H9 (cell line): ENCODE data around the gene BBS1. TPM values are rescaled to one million over a fixed set of nuclear protein-coding genes. Genes with fewer than 3 reads are reported as not detected.
A peak's percentile ranks its signal among the peaks of the same experiment; 100 is the strongest.

Experiments used
- DNase-seq: peaks from one replicate; pipeline ENCODE4 v3.0.0-alpha.2; 2017
- H2AFZ ChIP-seq: one replicate; pipeline ENCODE4 v1.6.1; 2013; ENCODE audit warnings: mild to moderate bottlenecking, low read length, control low read depth, moderate library complexity
- H2AK5ac ChIP-seq: 2 replicates; pipeline ENCODE4 v1.6.1; 2013; ENCODE audit warnings: low read length, control low read depth, mixed read lengths; ENCODE audit not compliant: insufficient read length
- H2BK120ac ChIP-seq: one replicate; pipeline ENCODE4 v1.6.1; 2013; ENCODE audit warnings: low read depth, mild to moderate bottlenecking, low read length, control low read depth, inconsistent platforms; ENCODE audit not compliant: poor library complexity, severe bottlenecking
- H2BK12ac ChIP-seq: 2 replicates; pipeline ENCODE4 v1.6.1; 2013; ENCODE audit warnings: low read length, control low read depth, mixed read lengths, low read depth; ENCODE audit not compliant: insufficient read length
- H2BK15ac ChIP-seq: 2 replicates; pipeline ENCODE4 v1.6.1; 2013; ENCODE audit warnings: low read depth, low read length, control low read depth
- H2BK20ac ChIP-seq: one replicate; pipeline ENCODE4 v1.6.1; 2013; ENCODE audit warnings: low read depth, mild to moderate bottlenecking, low read length, control low read depth, inconsistent platforms; ENCODE audit not compliant: poor library complexity, severe bottlenecking
- H2BK5ac ChIP-seq: 2 replicates; pipeline ENCODE4 v1.6.1; 2013; ENCODE audit warnings: low read length, control low read depth, mixed read lengths; ENCODE audit not compliant: insufficient read length
- H3K14ac ChIP-seq: 2 replicates; pipeline ENCODE4 v1.6.1; 2013; ENCODE audit warnings: low read length, control low read depth; ENCODE audit not compliant: insufficient read depth
- H3K18ac ChIP-seq: 2 replicates; pipeline ENCODE4 v1.6.1; 2013; ENCODE audit warnings: low read depth, mild to moderate bottlenecking, mixed read lengths, low read length, control low read depth; ENCODE audit not compliant: insufficient read length
- H3K23ac ChIP-seq: 2 replicates; pipeline ENCODE4 v1.6.1; 2013; ENCODE audit warnings: low read length, control low read depth, mixed read lengths, low read depth; ENCODE audit not compliant: insufficient read length
- H3K23me2 ChIP-seq: 2 replicates; pipeline ENCODE4 v1.6.1; 2013; ENCODE audit warnings: low read depth, mild to moderate bottlenecking, mixed read lengths, low read length, control low read depth; ENCODE audit not compliant: insufficient read length, poor library complexity, severe bottlenecking
- H3K27ac ChIP-seq: 2 replicates; pipeline ENCODE4 v1.5.1; 2013; ENCODE audit warnings: low read length, control low read depth, mixed read lengths, low read depth; ENCODE audit not compliant: insufficient read length
- H3K27me3 ChIP-seq: 2 replicates; pipeline ENCODE4 v1.6.1; 2013; ENCODE audit warnings: low read length, control low read depth, inconsistent platforms; ENCODE audit not compliant: insufficient read depth
- H3K4ac ChIP-seq: 2 replicates; pipeline ENCODE4 v1.6.1; 2013; ENCODE audit warnings: low read depth, mild to moderate bottlenecking, control low read depth, inconsistent platforms, low read length, moderate library complexity
- H3K4me1 ChIP-seq: 2 replicates; pipeline ENCODE4 v1.6.1; 2013; ENCODE audit warnings: low read length, control low read depth, inconsistent platforms; ENCODE audit not compliant: insufficient read depth
- H3K4me2 ChIP-seq: 2 replicates; pipeline ENCODE4 v1.6.1; 2013; ENCODE audit warnings: low read length, control low read depth, mixed read lengths; ENCODE audit not compliant: insufficient read length, insufficient read depth
- H3K56ac ChIP-seq: 2 replicates; pipeline ENCODE4 v1.6.1; 2013; ENCODE audit warnings: low read depth, mild to moderate bottlenecking, mixed read lengths, low read length, control low read depth; ENCODE audit not compliant: insufficient read length
- H3K79me1 ChIP-seq: 2 replicates; pipeline ENCODE4 v1.6.1; 2013; ENCODE audit warnings: low read depth, mild to moderate bottlenecking, moderate library complexity, low read length, control low read depth, inconsistent platforms; ENCODE audit not compliant: insufficient read depth, poor library complexity, severe bottlenecking
- H3K79me2 ChIP-seq: 2 replicates; pipeline ENCODE4 v1.6.1; 2013; ENCODE audit warnings: low read length, control low read depth, inconsistent platforms; ENCODE audit not compliant: insufficient read depth
- H3K9ac ChIP-seq: 2 replicates; pipeline ENCODE4 v1.6.1; 2013; ENCODE audit warnings: low read length, control low read depth, mixed read lengths; ENCODE audit not compliant: insufficient read length; ENCODE audit errors: extremely low read depth
- H3K9me3 ChIP-seq: one replicate; pipeline ENCODE4 v1.6.1; 2013; ENCODE audit warnings: low read depth, low read length, inconsistent platforms; ENCODE audit not compliant: control insufficient read depth
- H3T11ph ChIP-seq: one replicate; pipeline ENCODE4 v1.6.1; 2013; ENCODE audit warnings: mild to moderate bottlenecking, low read length, control low read depth, inconsistent platforms
- H4K20me1 ChIP-seq: one replicate; pipeline ENCODE4 v1.6.1; 2013; ENCODE audit not compliant: control insufficient read depth, insufficient read length, insufficient read depth
- H4K5ac ChIP-seq: 2 replicates; pipeline ENCODE4 v1.6.1; 2013; ENCODE audit warnings: low read depth, mild to moderate bottlenecking, mixed read lengths, low read length, control low read depth; ENCODE audit not compliant: insufficient read length
- H4K8ac ChIP-seq: replicated peaks from 2 replicates; pipeline ENCODE4 v1.6.1; 2013; ENCODE audit warnings: low read length, control low read depth, mixed read lengths, low read depth; ENCODE audit not compliant: insufficient read length
- H4K91ac ChIP-seq: 2 replicates; pipeline ENCODE4 v1.6.1; 2013; ENCODE audit warnings: low read depth, mild to moderate bottlenecking, moderate library complexity, mixed read lengths, low read length, control low read depth; ENCODE audit not compliant: insufficient read length
- H3K27ac Mint-ChIP-seq, 3 experiments: 2 replicates in 2 of 3; 3 replicates in 1 of 3; pipeline ENCODE4 v1.8.0; 2020 to 2021; ENCODE audit warnings: mixed read lengths in 3 of 3, mild to moderate bottlenecking in 1 of 3, moderate library complexity in 1 of 3
- H3K27me3 Mint-ChIP-seq: 2 replicates; pipeline ENCODE4 v1.8.0; 2021; ENCODE audit warnings: low read depth, mild to moderate bottlenecking, moderate library complexity, mixed read lengths
- H3K36me3 Mint-ChIP-seq, 3 experiments: 2 replicates in 2 of 3; 3 replicates in 1 of 3; pipeline ENCODE4 v1.8.0; 2020 to 2021; ENCODE audit warnings: low read depth in 3 of 3, mixed read lengths in 3 of 3; ENCODE audit not compliant: insufficient read depth in 1 of 3
- H3K4me1 Mint-ChIP-seq, 2 experiments: 2 replicates each; pipeline ENCODE4 v1.8.0; 2020; ENCODE audit warnings: mixed read lengths in 2 of 2
- H3K4me3 Mint-ChIP-seq, 2 experiments: 2 replicates in 1 of 2; 3 replicates in 1 of 2; pipeline ENCODE4 v1.8.0; 2020 to 2021; ENCODE audit warnings: mild to moderate bottlenecking in 2 of 2, mixed read lengths in 2 of 2, moderate library complexity in 1 of 2
- H3K9me3 Mint-ChIP-seq, 2 experiments: 2 replicates in 1 of 2; 3 replicates in 1 of 2; pipeline ENCODE4 v1.8.0; 2020; ENCODE audit warnings: mild to moderate bottlenecking in 2 of 2, mixed read lengths in 2 of 2, moderate library complexity in 1 of 2
- WGBS: extraction: QIAGEN DNeasy Blood & Tissue Kit; methylation state at CpG from one replicate; pipeline ENCODE4 v1.1.7; 2013; ENCODE audit warnings: missing lambda C conversion rate, low lambda C conversion rate, mixed read lengths; ENCODE audit not compliant: insufficient read length; ENCODE audit errors: extremely low coverage; 5-methylcytosine and 5-hydroxymethylcytosine counted together
- total RNA-seq: library from RNA; stranded (reverse); gene quantifications from 2 replicates; pipeline ENCODE4 v1.2.1, GENCODE V29; 2021
- TF ChIP-seq, protein P1 (sequence below): fragments of 200-600 bp; sonication (generic); conservative IDR thresholded peaks from 3 replicates; pipeline ENCODE4 v1.8.0; 2021; ENCODE audit warnings: antibody characterized with exemption, mild to moderate bottlenecking

BBS1 gene
- total RNA-seq, 1 experiment from 2014 or later = 27.2 TPM

DNA sequence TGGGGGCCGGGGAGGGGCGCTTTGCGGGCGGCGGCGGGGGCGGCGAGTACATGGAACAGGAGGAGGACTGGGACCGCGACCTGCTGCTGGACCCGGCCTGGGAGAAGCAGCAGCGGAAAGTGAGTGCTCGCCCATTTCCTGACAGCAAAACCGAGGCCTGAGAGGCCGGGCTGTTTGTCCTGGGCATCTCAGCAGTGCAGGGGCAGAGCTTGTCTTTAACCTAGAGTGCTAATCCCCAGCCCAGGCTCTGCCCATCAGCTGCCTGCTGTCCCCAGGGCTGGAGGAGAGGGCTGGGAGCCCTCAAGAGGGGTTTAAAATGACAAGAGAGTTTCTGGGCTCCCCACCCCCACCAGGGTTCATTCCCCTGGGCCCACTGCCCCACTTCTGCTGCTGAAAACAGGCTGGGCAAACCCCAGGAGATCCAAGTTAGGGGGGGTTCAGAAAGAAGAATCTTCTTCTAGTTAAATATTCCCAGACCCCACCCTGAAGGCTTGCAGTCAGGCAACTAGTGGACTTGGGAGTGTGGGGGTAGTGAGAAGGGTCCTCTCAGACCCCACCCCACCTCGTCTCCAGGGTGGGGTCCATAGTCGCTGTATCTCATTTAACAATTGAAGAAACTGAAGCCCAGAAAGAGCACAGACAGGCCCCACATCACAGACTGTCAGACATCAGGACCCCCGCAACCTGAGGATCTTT, 36.7 kb downstream of the BBS1 start:
- Histone ChIP-seq H3K79me1 (no peaks in the 10 kb centered on the region), H3K56ac (no peak overlapping the region), H3K14ac (no peak overlapping the region), H3K23me2 (no peaks in the 10 kb centered on the region), H2BK12ac (no peak overlapping the region), H4K8ac (no peak overlapping the region), H3K79me2 (no peaks in the 10 kb centered on the region), H4K5ac (no peak overlapping the region), H2BK15ac (no peak overlapping the region), H3K4ac (no peak overlapping the region), H3K4me2 (peak overlapping the region; percentile 57), H3K4me1 (no peaks in the 10 kb centered on the region), H3K18ac (no peak overlapping the region), H3K27ac (no peak overlapping the region), H2BK120ac (no peak overlapping the region), H2BK20ac (no peak overlapping the region), H2AK5ac (no peak overlapping the region), H3K23ac (no peak overlapping the region), H4K20me1 (no peaks in the 10 kb centered on the region), H3K27me3 (no peaks in the 10 kb centered on the region), H3K9me3 (no peaks in the 10 kb centered on the region), H3T11ph (no peak overlapping the region), H4K91ac (no peak overlapping the region), H3K9ac (no peak overlapping the region), H2AFZ (no peak overlapping the region), H2BK5ac (no peak overlapping the region)
- TF ChIP-seq, protein P1, sequence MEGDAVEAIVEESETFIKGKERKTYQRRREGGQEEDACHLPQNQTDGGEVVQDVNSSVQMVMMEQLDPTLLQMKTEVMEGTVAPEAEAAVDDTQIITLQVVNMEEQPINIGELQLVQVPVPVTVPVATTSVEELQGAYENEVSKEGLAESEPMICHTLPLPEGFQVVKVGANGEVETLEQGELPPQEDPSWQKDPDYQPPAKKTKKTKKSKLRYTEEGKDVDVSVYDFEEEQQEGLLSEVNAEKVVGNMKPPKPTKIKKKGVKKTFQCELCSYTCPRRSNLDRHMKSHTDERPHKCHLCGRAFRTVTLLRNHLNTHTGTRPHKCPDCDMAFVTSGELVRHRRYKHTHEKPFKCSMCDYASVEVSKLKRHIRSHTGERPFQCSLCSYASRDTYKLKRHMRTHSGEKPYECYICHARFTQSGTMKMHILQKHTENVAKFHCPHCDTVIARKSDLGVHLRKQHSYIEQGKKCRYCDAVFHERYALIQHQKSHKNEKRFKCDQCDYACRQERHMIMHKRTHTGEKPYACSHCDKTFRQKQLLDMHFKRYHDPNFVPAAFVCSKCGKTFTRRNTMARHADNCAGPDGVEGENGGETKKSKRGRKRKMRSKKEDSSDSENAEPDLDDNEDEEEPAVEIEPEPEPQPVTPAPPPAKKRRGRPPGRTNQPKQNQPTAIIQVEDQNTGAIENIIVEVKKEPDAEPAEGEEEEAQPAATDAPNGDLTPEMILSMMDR = no peak
- H3K4me1 Mint-ChIP-seq = peaks cover 37 to 38% of the 10 kb centered on the region in 2 experiments
- H3K36me3 Mint-ChIP-seq = peaks cover 0 to 30% (median 22%) of the 10 kb centered on the region in 3 experiments
- H3K9me3 Mint-ChIP-seq = no peaks in the 10 kb centered on the region; a peak in 1 of 5 replicates
- H3K27ac Mint-ChIP-seq = peak overlapping the region in 2 of 3 experiments; percentile 40 to 54; a peak in 2 of 7 replicates
- H3K27me3 Mint-ChIP-seq = no peaks in the 10 kb centered on the region; the same call in 1 of the 2 replicates
- H3K4me3 Mint-ChIP-seq = peak overlapping the region; percentile 82 to 85
- DNase-seq = no peak
- WGBS = no CpG with 5 or more reads among the region's 18 CpGs
